Esophagus (tissue), 2 donors: ENCODE results near the gene P3H2. TPM values are rescaled to one million over a fixed set of nuclear protein-coding genes. Genes with fewer than 3 reads are reported as not detected.

Experiments used
- H3K27ac ChIP-seq, 2 donors: one replicate each; pipeline ENCODE4 v1.5.1; 2013; ENCODE audit warnings: low read depth in 2 of 2, mild to moderate bottlenecking in 2 of 2, inconsistent platforms in 1 of 2, low read length in 1 of 2, moderate library complexity in 1 of 2
- H3K27me3 ChIP-seq, 2 donors: one replicate each; pipeline ENCODE4 v1.6.1; 2013; ENCODE audit warnings: low read length in 2 of 2, control low read depth in 1 of 2, mild to moderate bottlenecking in 1 of 2; ENCODE audit not compliant: insufficient read depth in 2 of 2, control insufficient read depth in 1 of 2
- H3K36me3 ChIP-seq, 2 donors: one replicate each; pipeline ENCODE4 v1.6.1; 2013; ENCODE audit warnings: low read length in 1 of 2; ENCODE audit not compliant: control insufficient read depth in 2 of 2, insufficient read depth in 2 of 2
- H3K4me1 ChIP-seq, 2 donors: one replicate each; pipeline ENCODE4 v1.6.1; 2013; ENCODE audit warnings: low read length in 1 of 2; ENCODE audit not compliant: control insufficient read depth in 2 of 2, insufficient read depth in 2 of 2
- H3K4me3 ChIP-seq, 2 donors: one replicate each; pipeline ENCODE4 v1.5.1; 2013; ENCODE audit warnings: low read length in 2 of 2, mild to moderate bottlenecking in 2 of 2, low read depth in 1 of 2, moderate library complexity in 1 of 2
- H3K9me3 ChIP-seq, 2 donors: one replicate each; pipeline ENCODE4 v1.6.1; 2013; ENCODE audit warnings: mild to moderate bottlenecking in 2 of 2, low read depth in 1 of 2, low read length in 1 of 2, moderate library complexity in 1 of 2; ENCODE audit not compliant: control insufficient read depth in 2 of 2, insufficient read depth in 1 of 2
- WGBS, 2 donors: extraction: QIAGEN DNeasy Blood & Tissue Kit; methylation state at CpG; one replicate each; pipeline ENCODE4 v1.1.7; 2013; 5-methylcytosine and 5-hydroxymethylcytosine counted together
- polyA plus RNA-seq, 2 donors: library from polyadenylated mRNA; stranded (reverse); fragments of 200-250 nt; gene quantifications; one replicate each; pipeline ENCODE4 v1.2.3, GENCODE V29; 2013
- donor health status: healthy with polysubstance abuse.
- donor health status: Bipolar disorder and iron deficiency.

P3H2 gene
- polyA plus RNA-seq, 2 donors, result 4.9 to 9.8 TPM

GRCh38 chr3:189988854-189989253, 131.8 kb downstream of the P3H2 start:
- H3K27me3 ChIP-seq, result no peaks in the 10 kb centered on the region
- 88 to 93% methylated on average over 12 of the region's 12 CpGs for WGBS, 2 donors
- no peak overlapping the region for H3K4me3 ChIP-seq
- no peaks in the 10 kb centered on the region for H3K36me3 ChIP-seq
- no peaks in the 10 kb centered on the region for H3K4me1 ChIP-seq
- no peaks in the 10 kb centered on the region for H3K9me3 ChIP-seq
- no peak overlapping the region for H3K27ac ChIP-seq

- H3K4me3 ChIP-seq, result no peak overlapping the region
- no peaks in the 10 kb centered on the region for H3K36me3 ChIP-seq
- no peaks in the 10 kb centered on the region for H3K9me3 ChIP-seq
- 69 to 74% methylated on average over 3 of the region's 3 CpGs for WGBS, 2 donors
- H3K27ac ChIP-seq, result no peak overlapping the region
- H3K4me1 ChIP-seq, result no peaks in the 10 kb centered on the region
- no peaks in the 10 kb centered on the region for H3K27me3 ChIP-seq
Measured at GRCh38 chr3:189988322-189988721, 132.4 kb downstream of the P3H2 start.

GRCh38 chr3:189985948-189986347, 134.7 kb downstream of the P3H2 start:
- H3K4me3 ChIP-seq, result no peak overlapping the region
- no peaks in the 10 kb centered on the region for H3K9me3 ChIP-seq
- WGBS, 2 donors, result 83 to 87% methylated on average over 6 of the region's 6 CpGs
- no peak overlapping the region for H3K27ac ChIP-seq
- no peaks in the 10 kb centered on the region for H3K27me3 ChIP-seq
- no peaks in the 10 kb centered on the region for H3K4me1 ChIP-seq
- no peaks in the 10 kb centered on the region for H3K36me3 ChIP-seq

- WGBS, 2 donors, result 90 to 94% methylated on average over 3 of the region's 3 CpGs
Measured at GRCh38 chr3:189983612-189984011, 137.1 kb downstream of the P3H2 start.

GRCh38 chr3:189982321-189982945, 138.3 kb downstream of the P3H2 start:
- Histone ChIP-seq H3K9me3 (no peaks in the 10 kb centered on the region), H3K27ac (no peak overlapping the region)
- 65 to 69% methylated on average over 5 of the region's 5 CpGs for WGBS, 2 donors

More at GRCh38 chr3:189983612-189984011, 137.1 kb downstream of the P3H2 start:
- H3K36me3 ChIP-seq, result no peaks in the 10 kb centered on the region
- no peak overlapping the region for H3K27ac ChIP-seq
- no peak overlapping the region for H3K4me3 ChIP-seq
- H3K27me3 ChIP-seq, result no peaks in the 10 kb centered on the region
- no peaks in the 10 kb centered on the region for H3K4me1 ChIP-seq
- H3K9me3 ChIP-seq, result no peaks in the 10 kb centered on the region

GRCh38 chr3:189981668-189982067, 139.0 kb downstream of the P3H2 start:
- H3K4me1 ChIP-seq, result no peaks in the 10 kb centered on the region
- H3K27me3 ChIP-seq, result no peaks in the 10 kb centered on the region
- H3K27ac ChIP-seq, result peak overlapping the region in 1 of 2 donors; percentile 1
- H3K9me3 ChIP-seq, result no peaks in the 10 kb centered on the region
- no peak overlapping the region for H3K4me3 ChIP-seq
- no peaks in the 10 kb centered on the region for H3K36me3 ChIP-seq

More at GRCh38 chr3:189982321-189982945, 138.3 kb downstream of the P3H2 start:
- H3K36me3 ChIP-seq, result no peaks in the 10 kb centered on the region
- H3K4me3 ChIP-seq, result no peak overlapping the region
- no peaks in the 10 kb centered on the region for H3K4me1 ChIP-seq
- H3K27me3 ChIP-seq, result no peaks in the 10 kb centered on the region

- no peak overlapping the region for H3K4me3 ChIP-seq
- no peaks in the 10 kb centered on the region for H3K27me3 ChIP-seq
- no peaks in the 10 kb centered on the region for H3K4me1 ChIP-seq
- 71% methylated on average over 3 of the region's 3 CpGs for WGBS, 2 donors
- no peak overlapping the region for H3K27ac ChIP-seq
- H3K9me3 ChIP-seq, result no peaks in the 10 kb centered on the region
- H3K36me3 ChIP-seq, result no peaks in the 10 kb centered on the region
Measured at GRCh38 chr3:189978753-189979152, 141.9 kb downstream of the P3H2 start.

- no peaks in the 10 kb centered on the region for H3K27me3 ChIP-seq
- no peaks in the 10 kb centered on the region for H3K36me3 ChIP-seq
- no peaks in the 10 kb centered on the region for H3K4me1 ChIP-seq
- no peak overlapping the region for H3K4me3 ChIP-seq
- no peaks in the 10 kb centered on the region for H3K9me3 ChIP-seq
- no peak overlapping the region for H3K27ac ChIP-seq
- WGBS, 2 donors, result 90 to 91% methylated on average over 5 of the region's 5 CpGs
Measured at GRCh38 chr3:189977174-189977573, 143.5 kb downstream of the P3H2 start.

- no peaks in the 10 kb centered on the region for H3K36me3 ChIP-seq
- no peaks in the 10 kb centered on the region for H3K27me3 ChIP-seq
- H3K4me3 ChIP-seq, result no peak overlapping the region
- no peak overlapping the region for H3K27ac ChIP-seq
- 61% methylated on average over 4 of the region's 4 CpGs for WGBS, 2 donors
- H3K4me1 ChIP-seq, result no peaks in the 10 kb centered on the region
- no peaks in the 10 kb centered on the region for H3K9me3 ChIP-seq
Measured at GRCh38 chr3:189975391-189975990, 145.2 kb downstream of the P3H2 start.

- no peaks in the 10 kb centered on the region for H3K4me1 ChIP-seq
- no peak overlapping the region for H3K4me3 ChIP-seq
- no peaks in the 10 kb centered on the region for H3K9me3 ChIP-seq
- H3K27ac ChIP-seq, result no peak overlapping the region
- WGBS, 2 donors, result 92 to 95% methylated on average over 12 of the region's 12 CpGs
- no peaks in the 10 kb centered on the region for H3K36me3 ChIP-seq
- H3K27me3 ChIP-seq, result no peaks in the 10 kb centered on the region
Measured at GRCh38 chr3:189974359-189974758, 146.3 kb downstream of the P3H2 start.
